ENCODE data around the gene SELENOM. TPM values are rescaled to one million over a fixed set of nuclear protein-coding genes. Genes with fewer than 3 reads are reported as not detected.

The SELENOM gene
- total RNA-seq, 2 donors from 2014 or later: 453 to 1,695 TPM

DNA sequence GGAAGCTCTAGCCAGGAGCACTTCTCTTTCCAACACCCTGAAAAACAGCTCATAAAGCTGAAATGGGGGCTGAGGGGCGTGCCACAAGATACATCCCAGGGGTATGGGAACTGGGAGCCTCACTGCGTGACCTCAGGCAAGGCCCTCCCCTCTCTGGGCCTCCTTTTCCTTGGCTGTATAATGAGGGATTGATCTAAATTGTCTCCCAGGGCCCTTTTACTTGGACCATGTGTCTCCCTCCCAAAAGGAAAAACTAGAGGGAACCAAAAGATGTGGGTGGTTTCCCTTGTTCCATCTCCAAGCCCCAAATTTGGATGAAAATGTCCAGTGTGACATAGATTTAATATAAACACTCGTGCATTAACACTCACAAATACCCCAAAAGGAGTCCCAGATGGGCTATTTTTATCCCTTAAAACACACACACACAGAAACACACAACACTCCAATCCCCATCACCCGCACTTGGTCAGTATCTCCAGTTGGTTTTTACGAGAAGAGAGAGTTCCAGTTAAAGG is 52.2 kb downstream of the SELENOM start:
- DNase-seq (ENCODE audit: low spot score) (no peak), ATAC-seq (ENCODE audit: insufficient number of reproducible peaks, low FRiP score, low read depth) (no peak)
- Histone ChIP-seq H3K27me3 (replicated peaks; ENCODE audit: insufficient read depth) (no peaks in the 10 kb centered on the region), H3K27ac (peak overlapping the region; percentile 84 to 89), H3K36me3 (no peaks in the 10 kb centered on the region), H3K4me3 (peak overlapping the region; percentile 3), H3K4me1 (ENCODE audit: control insufficient read depth in 1 of 2, low read depth in 2 of 2) (peaks cover 11 to 36% of the 10 kb centered on the region in 2 donors), H3K9me3 (no peaks in the 10 kb centered on the region)
- TF ChIP-seq, protein P1, sequence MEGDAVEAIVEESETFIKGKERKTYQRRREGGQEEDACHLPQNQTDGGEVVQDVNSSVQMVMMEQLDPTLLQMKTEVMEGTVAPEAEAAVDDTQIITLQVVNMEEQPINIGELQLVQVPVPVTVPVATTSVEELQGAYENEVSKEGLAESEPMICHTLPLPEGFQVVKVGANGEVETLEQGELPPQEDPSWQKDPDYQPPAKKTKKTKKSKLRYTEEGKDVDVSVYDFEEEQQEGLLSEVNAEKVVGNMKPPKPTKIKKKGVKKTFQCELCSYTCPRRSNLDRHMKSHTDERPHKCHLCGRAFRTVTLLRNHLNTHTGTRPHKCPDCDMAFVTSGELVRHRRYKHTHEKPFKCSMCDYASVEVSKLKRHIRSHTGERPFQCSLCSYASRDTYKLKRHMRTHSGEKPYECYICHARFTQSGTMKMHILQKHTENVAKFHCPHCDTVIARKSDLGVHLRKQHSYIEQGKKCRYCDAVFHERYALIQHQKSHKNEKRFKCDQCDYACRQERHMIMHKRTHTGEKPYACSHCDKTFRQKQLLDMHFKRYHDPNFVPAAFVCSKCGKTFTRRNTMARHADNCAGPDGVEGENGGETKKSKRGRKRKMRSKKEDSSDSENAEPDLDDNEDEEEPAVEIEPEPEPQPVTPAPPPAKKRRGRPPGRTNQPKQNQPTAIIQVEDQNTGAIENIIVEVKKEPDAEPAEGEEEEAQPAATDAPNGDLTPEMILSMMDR (IDR thresholded peaks at IDR 0.05): no peak

Other genes starting within 250 kb of the SELENOM start
- gene MORC2, start 138.8 kb downstream of the SELENOM start, total RNA-seq: 10 to 100 TPM; 16.7 to 27.5 TPM
- 100 to 1,000 TPM in 1 of 2 donors, 10 to 100 TPM in 1; 69.0 to 109 TPM for gene TUG1, start 138.3 kb downstream of the SELENOM start, total RNA-seq
- gene SMTN, start 26.2 kb downstream of the SELENOM start, total RNA-seq: 100 to 1,000 TPM; 632 to 946 TPM
- 1 to 10 TPM; 2.3 to 4.1 TPM for gene INPP5J, start 15.4 kb upstream of the SELENOM start, total RNA-seq
- gene PLA2G3, start 32.9 kb upstream of the SELENOM start, total RNA-seq: not detected
- 10 to 100 TPM; 31.3 to 40.2 TPM for gene RNF185, start 52.6 kb upstream of the SELENOM start, total RNA-seq
- gene LIMK2, start 104.7 kb upstream of the SELENOM start, total RNA-seq: 10 to 100 TPM; 38.4 to 76.8 TPM
- gene PIK3IP1, start 184.9 kb upstream of the SELENOM start, total RNA-seq: 10 to 100 TPM; 56.3 to 57.9 TPM
- gene PATZ1, start 238.8 kb upstream of the SELENOM start, total RNA-seq: 10 to 100 TPM; 14.6 to 15.2 TPM